ENCODE results near the gene ZNF385D. TPM values are rescaled to one million over a fixed set of nuclear protein-coding genes. Genes with fewer than 3 reads are reported as not detected.

The ZNF385D gene, protein sequence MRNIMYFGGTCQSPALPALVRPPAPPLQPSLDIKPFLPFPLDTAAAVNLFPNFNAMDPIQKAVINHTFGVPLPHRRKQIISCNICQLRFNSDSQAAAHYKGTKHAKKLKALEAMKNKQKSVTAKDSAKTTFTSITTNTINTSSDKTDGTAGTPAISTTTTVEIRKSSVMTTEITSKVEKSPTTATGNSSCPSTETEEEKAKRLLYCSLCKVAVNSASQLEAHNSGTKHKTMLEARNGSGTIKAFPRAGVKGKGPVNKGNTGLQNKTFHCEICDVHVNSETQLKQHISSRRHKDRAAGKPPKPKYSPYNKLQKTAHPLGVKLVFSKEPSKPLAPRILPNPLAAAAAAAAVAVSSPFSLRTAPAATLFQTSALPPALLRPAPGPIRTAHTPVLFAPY
- total RNA-seq: not detected

DNA sequence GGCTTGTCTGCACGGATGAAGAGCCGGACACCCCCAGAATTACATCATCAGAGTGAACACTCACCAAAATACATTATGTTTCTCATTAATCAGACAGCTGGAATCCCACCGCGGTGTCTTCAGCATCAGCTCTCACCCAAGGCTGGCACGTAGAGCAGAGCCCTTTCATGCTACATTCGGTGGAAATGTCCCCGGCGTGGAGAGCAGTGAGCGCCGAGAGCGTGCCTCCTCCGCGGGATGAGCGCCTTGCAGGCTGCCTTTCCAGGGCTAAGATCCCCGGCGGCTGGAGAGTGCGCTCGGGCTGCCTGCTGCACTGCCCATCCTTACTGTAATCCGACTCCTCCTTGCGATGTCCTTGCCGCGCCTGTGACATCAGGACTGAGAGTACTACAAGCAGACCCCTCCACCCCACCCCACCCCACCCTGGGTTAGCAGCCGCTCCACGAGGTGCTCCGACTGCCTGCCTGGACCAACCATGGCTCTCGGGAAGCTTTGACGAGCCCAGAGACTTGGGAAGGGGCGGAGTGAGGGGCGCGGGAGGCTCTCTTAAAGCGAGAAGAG is at the start of gene ZNF385D:
TSS of gene ZNF385D (minus strand) at position 380 of the 561 bp plus-strand sequence. CDS start at position 86, 294 bp downstream.
- no peak within 1 kb of the TSS for H3K4me3 Mint-ChIP-seq
- no peak within 1 kb of the TSS for H3K27ac Mint-ChIP-seq
- H3K9me3 Mint-ChIP-seq: peaks cover 5% of the 10 kb centered on the region
- DNase-seq (ENCODE audit: low spot score): no peak
- no peaks in the 10 kb centered on the region for H3K27me3 Mint-ChIP-seq
- no peaks in the 10 kb centered on the region for H3K4me1 Mint-ChIP-seq (ENCODE audit: low read depth in 2 of 2)
- ATAC-seq: no peak
- no peaks in the 10 kb centered on the region for H3K36me3 Mint-ChIP-seq

DNA sequence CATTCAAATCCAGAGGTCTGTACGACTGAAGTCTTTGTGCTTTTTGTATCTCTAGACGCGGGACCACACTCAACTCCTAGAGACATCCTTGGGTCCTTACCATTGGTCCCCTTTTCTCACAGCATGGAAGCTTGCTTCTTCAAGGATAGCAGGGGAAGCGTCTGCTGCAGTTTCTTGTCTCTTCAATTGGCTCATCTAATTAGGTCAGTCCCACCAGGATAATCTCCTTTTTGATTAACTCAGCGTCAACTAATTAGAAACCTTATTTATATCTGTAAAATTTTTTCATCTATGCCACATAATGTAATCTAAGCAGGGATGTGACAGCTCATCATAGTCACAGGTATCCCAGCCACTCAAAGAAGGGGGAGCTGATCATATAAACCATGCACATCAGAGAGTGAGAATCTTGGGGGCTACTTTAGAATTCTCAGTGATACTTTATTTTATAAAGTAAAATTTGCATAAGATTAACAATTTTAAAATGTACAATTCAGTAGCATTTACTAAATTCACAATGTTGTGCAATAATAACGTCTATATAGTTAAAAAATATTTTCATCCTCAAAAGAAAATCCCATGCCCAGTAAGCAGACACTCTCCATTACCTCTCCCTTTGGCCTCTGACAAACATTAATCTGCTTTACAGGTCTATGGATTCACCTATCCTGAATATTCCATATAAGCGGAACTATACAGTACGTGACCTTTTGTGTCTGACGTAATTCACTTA is 47.5 kb upstream of the ZNF385D start:
- Mint-ChIP-seq H3K4me1 (ENCODE audit: low read depth in 2 of 2) (no peaks in the 10 kb centered on the region), H3K27me3 (no peaks in the 10 kb centered on the region), H3K9me3 (peaks cover 19% of the 10 kb centered on the region), H3K27ac (no peak overlapping the region), H3K36me3 (peaks cover 4% of the 10 kb centered on the region), H3K4me3 (no peak overlapping the region)
- DNase-seq (ENCODE audit: low spot score): no peak
- ATAC-seq: no peak

DNA sequence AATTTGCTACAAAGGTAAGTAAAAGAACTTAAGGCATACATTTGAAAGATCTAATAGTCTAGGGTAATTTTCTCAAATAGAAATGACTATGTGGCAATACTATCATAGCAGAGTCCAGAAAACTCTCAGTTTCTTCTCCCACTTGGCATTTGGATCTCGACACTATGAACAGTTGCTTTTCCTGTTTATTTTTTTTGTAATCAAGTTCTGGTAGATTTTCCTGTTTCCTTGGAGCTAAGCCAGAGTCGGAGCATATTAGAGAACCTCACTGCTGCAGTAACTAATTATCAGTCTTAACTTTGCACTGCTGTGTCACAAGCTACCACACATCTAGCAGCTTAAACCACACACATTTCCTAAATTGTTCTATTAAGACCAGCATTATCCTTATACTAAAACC is 44.9 kb upstream of the ZNF385D start:
- H3K27ac Mint-ChIP-seq: no peak overlapping the region

DNA sequence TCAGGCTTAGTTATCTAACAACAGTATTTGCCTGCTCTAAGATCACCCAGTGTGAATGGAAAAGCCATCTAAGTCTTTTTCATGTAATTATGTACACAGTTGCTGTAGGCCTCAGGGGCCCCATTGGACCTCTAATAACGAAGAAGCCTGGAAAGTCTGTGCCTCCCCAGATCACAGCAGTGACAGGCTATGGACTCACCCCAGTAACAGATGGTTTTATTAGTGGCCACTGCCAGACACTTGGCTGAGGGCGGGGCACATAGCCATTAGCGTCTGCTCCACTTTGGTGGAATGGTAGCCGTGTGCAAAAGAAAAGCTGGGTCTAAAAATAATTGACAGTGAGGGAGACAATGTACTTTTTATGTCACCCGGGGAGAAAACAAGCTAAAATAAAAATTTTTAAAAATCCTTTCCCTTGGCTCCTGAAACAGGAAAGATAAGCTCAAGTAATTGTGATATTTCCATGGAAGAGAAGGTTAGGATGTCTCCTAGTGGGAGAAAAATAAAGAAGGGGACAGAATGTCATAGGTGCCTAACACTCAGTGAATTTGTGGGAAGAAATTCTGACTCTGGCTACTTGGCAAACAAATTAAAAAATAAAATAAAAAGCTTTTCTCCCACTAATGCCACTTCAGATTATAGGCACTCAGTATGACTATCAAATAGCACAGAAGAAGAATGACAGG is 44.3 kb upstream of the ZNF385D start:
- no peak overlapping the region for H3K4me3 Mint-ChIP-seq
- no peaks in the 10 kb centered on the region for H3K4me1 Mint-ChIP-seq (ENCODE audit: low read depth in 2 of 2)
- peaks cover 16% of the 10 kb centered on the region for H3K9me3 Mint-ChIP-seq
- DNase-seq (ENCODE audit: low spot score): no peak
- no peak overlapping the region for H3K27ac Mint-ChIP-seq
- peaks cover 4% of the 10 kb centered on the region for H3K36me3 Mint-ChIP-seq
- H3K27me3 Mint-ChIP-seq: no peaks in the 10 kb centered on the region
- no peak for ATAC-seq

More for the DNA sequence above, 44.9 kb upstream of the ZNF385D start:
- Mint-ChIP-seq H3K36me3 (peaks cover 4% of the 10 kb centered on the region), H3K4me1 (ENCODE audit: low read depth in 2 of 2) (no peaks in the 10 kb centered on the region), H3K9me3 (peaks cover 16% of the 10 kb centered on the region), H3K27me3 (no peaks in the 10 kb centered on the region), H3K4me3 (no peak overlapping the region)
- no peak for ATAC-seq
- DNase-seq (ENCODE audit: low spot score): no peak

DNA sequence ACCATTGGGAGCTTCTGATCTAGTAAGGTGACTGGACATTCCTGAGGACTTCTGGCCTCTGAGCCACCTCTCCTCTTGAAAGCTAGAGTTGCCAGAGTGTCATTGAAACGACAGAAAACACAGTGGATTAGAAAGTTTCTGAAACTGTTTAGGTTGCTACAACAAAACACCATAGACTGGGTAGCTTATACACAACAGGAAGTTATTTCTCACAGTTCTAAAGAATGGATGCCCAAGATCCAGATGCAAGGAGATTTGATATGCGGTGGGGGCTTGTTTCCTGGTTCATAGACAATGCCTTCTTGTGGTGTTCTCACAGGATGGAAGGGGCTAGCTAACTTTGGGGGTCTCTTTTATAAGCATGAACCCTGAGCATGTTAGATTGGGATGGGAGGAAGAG is 43.3 kb upstream of the ZNF385D start:
- no peak for DNase-seq (ENCODE audit: low spot score)
- no peak overlapping the region for H3K27ac Mint-ChIP-seq
- H3K9me3 Mint-ChIP-seq: peaks cover 17% of the 10 kb centered on the region
- no peak for ATAC-seq
- H3K27me3 Mint-ChIP-seq: no peaks in the 10 kb centered on the region
- no peaks in the 10 kb centered on the region for H3K4me1 Mint-ChIP-seq (ENCODE audit: low read depth in 2 of 2)
- H3K4me3 Mint-ChIP-seq: no peak overlapping the region
- peaks cover 4% of the 10 kb centered on the region for H3K36me3 Mint-ChIP-seq

DNA sequence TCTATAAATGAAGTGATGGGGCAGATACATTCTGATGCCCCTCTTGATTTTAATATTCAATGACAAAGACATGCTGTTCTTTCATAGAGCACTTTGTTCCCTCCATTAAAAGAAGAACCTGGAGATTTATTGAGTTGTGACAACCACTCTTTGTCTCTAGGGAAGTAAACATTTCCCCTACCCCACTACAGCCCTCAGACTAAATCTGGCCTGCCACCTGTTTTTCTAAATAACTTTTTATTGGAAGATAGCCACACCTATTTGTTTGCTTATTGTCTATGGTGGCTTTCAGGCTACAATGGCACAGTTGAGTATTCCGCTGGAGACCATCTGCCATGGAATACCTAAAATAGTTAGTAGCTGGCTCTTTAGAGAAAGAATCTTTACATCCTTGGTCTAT is 41.2 kb upstream of the ZNF385D start:
- H3K27ac Mint-ChIP-seq: no peak overlapping the region
- H3K4me3 Mint-ChIP-seq: no peak overlapping the region
- H3K36me3 Mint-ChIP-seq: peaks cover 5% of the 10 kb centered on the region
- peaks cover 14% of the 10 kb centered on the region for H3K9me3 Mint-ChIP-seq
- H3K27me3 Mint-ChIP-seq: no peaks in the 10 kb centered on the region
- DNase-seq (ENCODE audit: low spot score) (no peak), ATAC-seq (no peak)
- no peaks in the 10 kb centered on the region for H3K4me1 Mint-ChIP-seq (ENCODE audit: low read depth in 2 of 2)

DNA sequence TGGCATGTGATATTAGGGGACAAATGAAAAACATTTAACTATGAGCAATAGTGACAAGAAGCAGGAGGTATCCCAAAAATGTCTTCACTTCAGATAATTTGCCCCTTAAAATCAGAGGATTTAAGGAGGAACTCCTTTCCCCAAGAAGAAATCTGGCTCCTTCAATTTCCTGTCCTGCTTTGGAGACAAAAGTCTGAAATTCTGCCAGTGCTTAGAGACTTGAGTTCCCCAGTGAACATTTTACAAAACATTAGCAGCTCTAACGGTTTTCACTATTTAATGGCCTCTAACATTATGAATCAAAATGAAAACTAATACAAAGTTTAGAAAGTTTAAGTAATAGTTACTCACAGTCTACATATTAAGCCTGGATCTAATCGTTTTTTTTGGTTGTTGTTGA is 40.3 kb upstream of the ZNF385D start:
- Mint-ChIP-seq H3K27ac (no peak overlapping the region), H3K9me3 (peaks cover 16% of the 10 kb centered on the region), H3K27me3 (no peaks in the 10 kb centered on the region), H3K4me3 (no peak overlapping the region), H3K36me3 (peaks cover 9% of the 10 kb centered on the region), H3K4me1 (ENCODE audit: low read depth in 2 of 2) (no peaks in the 10 kb centered on the region)
- DNase-seq (ENCODE audit: low spot score) (no peak), ATAC-seq (no peak)

DNA sequence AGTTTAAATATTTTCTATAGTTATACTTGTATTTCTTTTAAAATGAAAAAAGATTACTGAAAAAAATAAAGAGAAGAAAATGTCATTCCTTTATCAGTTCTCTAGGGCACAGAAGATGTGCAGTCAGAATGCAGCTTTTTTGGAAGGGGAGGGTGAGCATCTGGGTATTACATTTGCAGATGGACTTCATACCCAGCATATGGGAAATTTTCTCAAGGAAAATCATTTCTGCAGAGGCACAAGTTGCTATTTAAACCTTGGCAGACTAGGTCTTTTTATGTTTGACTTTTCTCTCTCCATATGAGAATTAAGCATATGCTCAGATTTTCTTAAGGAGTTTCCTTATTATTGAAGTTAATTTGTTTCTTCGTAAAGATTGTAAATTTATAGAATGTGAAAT is 39.5 kb upstream of the ZNF385D start:
- H3K27ac Mint-ChIP-seq: no peak overlapping the region
- ATAC-seq: no peak
- no peak overlapping the region for H3K4me3 Mint-ChIP-seq
- H3K4me1 Mint-ChIP-seq (ENCODE audit: low read depth in 2 of 2): no peaks in the 10 kb centered on the region
- peaks cover 9% of the 10 kb centered on the region for H3K36me3 Mint-ChIP-seq
- H3K27me3 Mint-ChIP-seq: no peaks in the 10 kb centered on the region
- DNase-seq (ENCODE audit: low spot score): no peak
- H3K9me3 Mint-ChIP-seq: peaks cover 16% of the 10 kb centered on the region

DNA sequence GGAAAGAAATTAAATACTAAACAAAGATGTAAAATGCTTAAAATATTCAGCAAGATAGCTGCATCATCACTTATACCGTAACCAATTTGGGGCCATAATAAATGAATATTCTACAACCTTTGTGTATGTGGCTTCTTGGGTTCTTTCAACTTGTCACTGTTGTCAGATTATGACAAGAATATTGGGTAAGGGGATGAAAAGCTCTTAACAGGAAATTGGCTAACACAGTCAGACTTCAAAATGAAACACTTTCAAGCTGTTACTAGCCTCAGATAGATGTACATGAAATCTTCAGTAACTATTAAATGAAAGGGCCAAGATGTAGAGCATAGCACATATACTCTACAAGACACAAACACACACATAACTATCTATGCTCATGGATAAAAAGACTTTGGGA is 38.7 kb upstream of the ZNF385D start:
- H3K27ac Mint-ChIP-seq: no peak overlapping the region
- ATAC-seq: no peak
- no peaks in the 10 kb centered on the region for H3K4me1 Mint-ChIP-seq (ENCODE audit: low read depth in 2 of 2)
- H3K4me3 Mint-ChIP-seq: no peak overlapping the region
- H3K9me3 Mint-ChIP-seq: peaks cover 16% of the 10 kb centered on the region
- no peak for DNase-seq (ENCODE audit: low spot score)
- H3K36me3 Mint-ChIP-seq: peaks cover 9% of the 10 kb centered on the region
- no peaks in the 10 kb centered on the region for H3K27me3 Mint-ChIP-seq

DNA sequence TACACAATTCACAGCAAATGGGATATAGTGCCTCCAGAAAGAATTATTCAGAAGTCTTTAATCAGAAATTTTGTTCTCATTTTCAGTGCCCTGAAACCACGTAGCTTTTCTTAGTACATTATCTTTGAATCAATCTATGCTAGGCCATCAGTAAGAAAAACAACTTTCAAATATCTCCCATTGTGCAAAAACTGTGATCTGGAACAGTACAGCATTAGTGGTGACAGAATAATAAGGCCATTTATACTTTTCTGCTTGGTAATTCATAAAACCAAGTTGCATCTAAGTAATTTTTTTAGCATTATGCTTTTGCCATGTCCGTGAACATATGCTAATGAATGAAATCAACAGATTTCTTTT is 35.4 kb upstream of the ZNF385D start:
- no peak for DNase-seq (ENCODE audit: low spot score)
- Mint-ChIP-seq H3K4me1 (ENCODE audit: low read depth in 2 of 2) (no peaks in the 10 kb centered on the region), H3K27me3 (no peaks in the 10 kb centered on the region), H3K9me3 (peaks cover 11% of the 10 kb centered on the region), H3K4me3 (no peak overlapping the region), H3K27ac (no peak overlapping the region), H3K36me3 (peaks cover 9% of the 10 kb centered on the region)
- ATAC-seq: no peak

DNA sequence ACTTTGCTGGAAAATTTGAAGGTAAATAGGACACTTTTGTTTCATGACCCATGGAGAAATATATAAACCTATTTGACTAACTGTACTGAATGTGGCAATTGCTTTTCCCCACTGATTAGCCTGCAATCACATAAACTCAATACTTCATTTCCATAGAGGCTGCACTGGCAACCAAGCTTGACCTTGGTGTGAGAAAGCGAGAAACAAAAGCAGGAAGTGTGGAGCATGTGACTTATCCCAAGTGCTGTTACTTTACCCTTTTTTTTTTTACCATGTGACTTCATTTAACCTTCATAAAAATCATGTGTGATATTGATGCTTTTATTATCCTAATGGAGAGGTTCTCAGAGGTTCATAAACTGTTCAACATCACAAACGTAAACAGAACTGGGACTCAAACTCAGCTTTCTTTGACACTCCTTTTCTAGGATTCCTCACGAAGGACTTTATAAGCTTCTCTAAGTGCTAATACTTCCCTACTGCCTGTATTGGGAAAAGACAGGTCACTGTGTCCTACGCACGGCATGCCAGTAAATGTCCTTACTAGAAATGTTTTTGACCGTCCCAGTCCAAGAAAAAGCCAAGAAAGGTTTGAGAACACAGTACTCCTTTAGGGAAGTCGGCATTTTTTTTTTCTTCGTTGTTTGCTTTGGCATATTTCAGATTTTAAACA is 34.9 kb upstream of the ZNF385D start:
- Mint-ChIP-seq H3K4me3 (no peak overlapping the region), H3K27me3 (no peaks in the 10 kb centered on the region), H3K9me3 (peaks cover 11% of the 10 kb centered on the region), H3K36me3 (peaks cover 9% of the 10 kb centered on the region), H3K27ac (no peak overlapping the region), H3K4me1 (ENCODE audit: low read depth in 2 of 2) (no peaks in the 10 kb centered on the region)
- no peak for DNase-seq (ENCODE audit: low spot score)
- ATAC-seq: no peak

DNA sequence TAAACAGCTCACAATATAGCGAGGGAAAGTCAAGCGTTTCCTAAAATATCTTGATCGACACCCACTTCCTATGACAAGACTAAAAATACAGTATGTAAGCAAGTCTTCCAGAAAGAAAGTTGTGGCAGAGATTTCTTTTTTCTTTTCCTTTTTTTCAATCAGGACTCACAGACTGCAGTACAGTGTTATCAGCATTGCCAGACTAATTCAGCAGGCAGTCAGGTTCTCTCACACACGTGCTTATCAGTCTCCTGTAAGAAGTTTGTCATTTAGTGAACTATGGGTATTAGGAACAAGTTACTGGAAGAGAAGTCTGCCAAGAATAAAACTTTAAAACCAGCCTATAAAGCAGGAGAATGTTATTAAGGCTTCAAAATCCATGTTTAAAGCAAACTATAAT is 32.8 kb upstream of the ZNF385D start:
- Mint-ChIP-seq H3K36me3 (peaks cover 9% of the 10 kb centered on the region), H3K27me3 (no peaks in the 10 kb centered on the region), H3K4me1 (ENCODE audit: low read depth in 2 of 2) (no peaks in the 10 kb centered on the region), H3K4me3 (no peak overlapping the region), H3K9me3 (peaks cover 13% of the 10 kb centered on the region), H3K27ac (no peak overlapping the region)
- ATAC-seq (no peak), DNase-seq (ENCODE audit: low spot score) (no peak)

DNA sequence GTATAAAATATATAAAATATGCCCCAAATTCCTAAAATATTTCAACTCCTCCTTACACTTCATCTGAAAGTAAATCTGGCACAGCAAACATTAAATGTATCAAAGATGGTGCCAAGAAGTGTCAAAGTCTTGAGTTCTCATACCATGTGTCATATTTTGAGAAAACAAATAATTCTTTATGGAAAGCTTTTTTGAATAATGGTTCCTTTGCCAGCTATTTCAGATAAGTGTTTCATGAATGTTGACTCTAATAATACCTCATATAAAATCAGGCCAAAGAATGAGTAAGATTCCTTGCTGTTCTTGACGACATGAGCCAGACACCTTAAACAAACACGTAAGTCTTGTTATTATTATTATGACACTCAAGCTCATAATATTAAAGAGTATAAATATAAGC is 30.3 kb upstream of the ZNF385D start:
- ATAC-seq (no peak), DNase-seq (ENCODE audit: low spot score) (no peak)
- H3K4me1 Mint-ChIP-seq (ENCODE audit: low read depth in 2 of 2): no peaks in the 10 kb centered on the region
- H3K27ac Mint-ChIP-seq: no peak overlapping the region
- no peaks in the 10 kb centered on the region for H3K36me3 Mint-ChIP-seq
- H3K4me3 Mint-ChIP-seq: no peak overlapping the region
- H3K9me3 Mint-ChIP-seq: peaks cover 15% of the 10 kb centered on the region
- no peaks in the 10 kb centered on the region for H3K27me3 Mint-ChIP-seq

Measured in natural killer cell treated with Interleukin-12 subunit alpha and Interleukin-12 subunit beta and Interleukin-15 and Interleukin-18, amount 100 ng/mL, for 72 hours (primary cell).